Kidney (tissue), 14 donors: ENCODE results near the gene ZNF525. TPM values are rescaled to one million over a fixed set of nuclear protein-coding genes. Genes with fewer than 3 reads are reported as not detected.
A peak's percentile ranks its signal among the peaks of the same experiment; 100 is the strongest.

Experiments
- DNase-seq, 5 donors: peaks; one replicate each; pipeline ENCODE4 v3.0.0-alpha.2; 2013 to 2020
- FAIRE-seq: peaks from 2 replicates; lab custom pipeline; 2012; peaks lifted over from hg19 to GRCh38; lab: Jason Lieb, UNC
- H3K27ac ChIP-seq, 2 donors: one replicate each; pipeline ENCODE4 v1.7.0; 2013; ENCODE audit warnings: low read depth in 2 of 2, low read length in 2 of 2, inconsistent platforms in 1 of 2
- H3K27me3 ChIP-seq: one replicate; pipeline ENCODE4 v1.7.1; 2013; ENCODE audit warnings: low read length, inconsistent platforms; ENCODE audit not compliant: control insufficient read depth, insufficient read depth
- H3K36me3 ChIP-seq, 3 donors: one replicate each; pipeline versions ENCODE4 v1.7.0 to v1.7.1; 2013; ENCODE audit warnings: low read length in 3 of 3, control low read depth in 1 of 3, inconsistent platforms in 1 of 3; ENCODE audit not compliant: insufficient read depth in 3 of 3, control insufficient read depth in 2 of 3
- H3K4me1 ChIP-seq, 3 donors: one replicate each; pipeline versions ENCODE4 v1.7.0 to v1.7.1; 2013; ENCODE audit warnings: low read length in 3 of 3, inconsistent platforms in 1 of 3, low read depth in 1 of 3; ENCODE audit not compliant: control insufficient read depth in 2 of 3, insufficient read depth in 2 of 3
- H3K4me3 ChIP-seq, 3 donors: one replicate each; pipeline versions ENCODE4 v1.7.0 to v1.8.1; 2013; ENCODE audit warnings: low read length in 3 of 3, control low read depth in 1 of 3, inconsistent platforms in 1 of 3
- H3K9ac ChIP-seq, 3 donors: one replicate each; pipeline versions ENCODE4 v1.7.0 to v1.7.1; 2013; ENCODE audit warnings: low read length in 3 of 3, control low read depth in 1 of 3, inconsistent platforms in 1 of 3
- H3K9me3 ChIP-seq, 3 donors: one replicate each; pipeline versions ENCODE4 v1.7.0 to v1.7.1; 2013; ENCODE audit warnings: low read length in 3 of 3, control low read depth in 1 of 3, inconsistent platforms in 1 of 3; ENCODE audit not compliant: control insufficient read depth in 2 of 3, insufficient read depth in 1 of 3
- CTCF ChIP-seq: IDR thresholded peaks from 3 replicates; pipeline ENCODE4 v1.5.1; 2012; ENCODE audit warnings: mild to moderate bottlenecking, moderate library complexity, borderline replicate concordance; ENCODE audit not compliant: insufficient read depth; ENCODE audit errors: extremely low read depth
- intact Hi-C: fragments of 100-400 bp; cut with DNase I; formaldehyde crosslinking; loops from one replicate; pipeline ENCODE4 v1.11.1; 2022
- polyA plus RNA-seq: library from polyadenylated mRNA; stranded (reverse); fragments of 350-450 nt; fragmentation: Illumina TruSeq; extraction: RNeasy Lipid Tissue Mini Kit (QIAGEN cat#74804); gene quantifications from one replicate; pipeline ENCODE4 v1.2.3, GENCODE V29; 2014; ENCODE audit warnings: low read depth, low replicate concordance; ENCODE audit not compliant: insufficient read depth
- total RNA-seq: library from RNA; stranded (reverse); fragmentation: NEBNext Ultra II Directional; extraction: Animal tissue kit (Norgen Biotek cat#: 25700); gene quantifications from one replicate; pipeline ENCODE4 v1.2.1, GENCODE V29; 2021
- donor health status: control.
- donor health status: control.
- donor health status: control.
- donor health status: control.
- donor health status: control.
- donor health status: DM: yes; HTN: yes; CAD: no.
- donor health status: Normal renal cell carcinoma (clear cell type).

ZNF525 gene
- total and polyA plus RNA-seq, 2 donors from 2014 or later: 3.9 to 17.2 TPM

GRCh38 chr19:53388904-53389303 lies 23.4 kb downstream of the ZNF525 start:
- no peak for TF ChIP-seq CTCF
- no peak for DNase-seq
- peaks cover 0 to 11% (median 2%) of the 10 kb centered on the region in 3 donors for H3K9me3 ChIP-seq
- no peaks in the 10 kb centered on the region for H3K4me1 ChIP-seq
- no peaks in the 10 kb centered on the region for H3K36me3 ChIP-seq
- no peaks in the 10 kb centered on the region for H3K27me3 ChIP-seq
- intact Hi-C loops: no loop called here
- no peak for FAIRE-seq
- no peak overlapping the region for H3K9ac ChIP-seq
- H3K27ac ChIP-seq: no peak overlapping the region
- H3K4me3 ChIP-seq: no peak overlapping the region

- intact Hi-C loops: no loop called here
- no peak for TF ChIP-seq CTCF
- FAIRE-seq (no peak), DNase-seq (no peak)
- no peaks in the 10 kb centered on the region for H3K27me3 ChIP-seq
- H3K9me3 ChIP-seq: peaks cover 0 to 9% (median 2%) of the 10 kb centered on the region in 3 donors
- peaks cover 0 to 3% (median under 1%) of the 10 kb centered on the region in 3 donors for H3K4me1 ChIP-seq
- H3K36me3 ChIP-seq: no peaks in the 10 kb centered on the region
- H3K27ac ChIP-seq: no peak overlapping the region
- no peak overlapping the region for H3K9ac ChIP-seq
- no peak overlapping the region for H3K4me3 ChIP-seq
Measured at GRCh38 chr19:53389571-53389970, 24.1 kb downstream of the ZNF525 start.

- FAIRE-seq: no peak
Measured at GRCh38 chr19:53389978-53390377, 24.5 kb downstream of the ZNF525 start.

More at GRCh38 chr19:53389978-53390377, 24.5 kb downstream of the ZNF525 start:
- peaks cover 0 to 4% (median 2%) of the 10 kb centered on the region in 3 donors for H3K4me1 ChIP-seq
- no peak overlapping the region for H3K9ac ChIP-seq
- intact Hi-C loops: no loop called here
- H3K27me3 ChIP-seq: no peaks in the 10 kb centered on the region
- no peak for TF ChIP-seq CTCF
- H3K4me3 ChIP-seq: no peak overlapping the region
- peak in 4 of 5 donors; percentile 23 to 72 (median 50) for DNase-seq
- H3K36me3 ChIP-seq: no peaks in the 10 kb centered on the region
- H3K27ac ChIP-seq: no peak overlapping the region
- peaks cover 0 to 9% (median 2%) of the 10 kb centered on the region in 3 donors for H3K9me3 ChIP-seq
